HS-5 (cell line): ENCODE measurements around the gene IGSF9.

Source experiments
- DNase-seq: peaks from one replicate; pipeline ENCODE4 v3.0.0-alpha.2; 2012; ENCODE audit warnings: low read depth

The IGSF9 gene

DNA sequence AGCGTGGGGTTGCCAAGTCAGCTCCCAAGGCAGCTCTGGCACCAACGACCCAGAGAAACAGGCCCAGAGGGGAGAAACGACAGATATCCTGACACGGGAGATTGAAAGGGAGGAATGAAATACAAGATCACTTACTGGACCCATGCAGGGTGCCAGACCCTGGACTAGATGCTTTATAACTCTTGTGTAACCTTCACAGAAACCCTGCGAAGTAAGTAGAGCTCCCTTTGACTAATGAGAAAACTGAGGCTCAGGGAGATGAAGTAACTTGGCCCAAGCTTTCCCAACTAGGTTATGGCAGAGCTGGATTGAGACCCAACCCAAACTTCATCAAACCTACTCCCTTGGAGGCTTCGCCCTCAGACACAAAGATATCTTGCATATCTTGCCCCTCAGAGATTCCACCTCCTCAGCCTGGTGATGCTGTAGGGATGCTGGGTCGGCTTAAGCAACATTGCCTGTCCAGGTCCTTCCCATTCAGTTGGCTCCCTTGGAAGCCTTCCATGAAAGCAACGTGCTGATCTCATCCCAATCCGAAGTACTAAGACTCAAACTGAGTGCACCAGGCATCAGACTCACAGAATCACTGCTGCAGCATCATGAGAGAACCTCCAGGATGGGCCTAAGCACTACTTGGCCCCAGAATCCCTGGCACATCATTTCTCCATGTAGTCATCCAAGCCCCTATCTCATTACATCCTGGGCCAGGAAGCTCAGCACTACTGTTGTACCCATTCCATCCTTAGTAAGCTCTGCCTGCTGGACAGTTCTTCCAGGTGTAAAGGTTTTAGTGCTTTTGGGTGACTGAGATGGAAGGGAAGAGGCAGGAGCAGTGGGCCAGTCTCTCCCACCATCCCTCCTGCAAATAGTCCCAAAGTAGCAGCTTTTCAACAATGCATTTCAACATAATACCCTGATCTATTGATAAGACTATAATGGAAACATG, 1.1 kb upstream of the IGSF9 start:
- DNase-seq = no peak

DNA sequence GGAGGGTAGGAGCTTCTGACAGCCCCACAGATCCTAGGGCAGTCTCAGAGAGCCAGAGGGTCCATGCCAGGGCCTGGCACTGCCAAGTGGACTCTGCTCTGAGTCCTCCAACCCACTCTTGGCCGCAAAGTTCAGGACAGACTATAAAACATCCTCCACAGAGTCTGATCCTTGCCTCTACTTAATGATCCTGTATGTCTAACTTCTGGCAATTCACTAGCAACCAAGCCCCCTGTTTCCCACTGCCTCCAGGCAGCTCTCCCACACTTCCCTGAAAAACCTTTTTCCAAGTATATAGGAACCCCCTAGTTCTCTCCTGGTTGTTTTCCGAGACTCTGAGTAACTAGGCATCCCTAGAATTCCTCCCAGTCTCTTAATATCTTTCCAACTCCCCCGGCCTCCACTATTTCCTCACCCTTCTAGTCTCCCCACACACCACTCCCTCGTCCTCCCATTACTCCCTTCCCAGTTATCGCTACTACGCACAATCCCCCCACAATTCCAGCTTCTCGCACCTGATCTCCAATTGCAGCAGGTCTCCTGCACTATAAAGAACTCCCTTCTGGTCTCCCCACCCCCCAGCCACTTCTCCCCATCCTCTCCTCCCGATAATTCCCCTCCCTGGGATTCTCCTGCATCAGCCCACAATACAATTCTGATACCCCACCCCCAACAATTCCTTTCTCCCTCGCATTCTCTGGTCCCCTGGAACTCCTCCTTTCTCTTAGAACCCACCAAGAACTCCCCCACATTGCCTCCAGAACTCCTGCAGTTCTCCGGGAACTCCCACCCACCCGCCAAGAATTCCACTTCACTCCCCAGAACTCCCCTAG, 574 bp downstream of the IGSF9 start:
- no peak for DNase-seq

DNA sequence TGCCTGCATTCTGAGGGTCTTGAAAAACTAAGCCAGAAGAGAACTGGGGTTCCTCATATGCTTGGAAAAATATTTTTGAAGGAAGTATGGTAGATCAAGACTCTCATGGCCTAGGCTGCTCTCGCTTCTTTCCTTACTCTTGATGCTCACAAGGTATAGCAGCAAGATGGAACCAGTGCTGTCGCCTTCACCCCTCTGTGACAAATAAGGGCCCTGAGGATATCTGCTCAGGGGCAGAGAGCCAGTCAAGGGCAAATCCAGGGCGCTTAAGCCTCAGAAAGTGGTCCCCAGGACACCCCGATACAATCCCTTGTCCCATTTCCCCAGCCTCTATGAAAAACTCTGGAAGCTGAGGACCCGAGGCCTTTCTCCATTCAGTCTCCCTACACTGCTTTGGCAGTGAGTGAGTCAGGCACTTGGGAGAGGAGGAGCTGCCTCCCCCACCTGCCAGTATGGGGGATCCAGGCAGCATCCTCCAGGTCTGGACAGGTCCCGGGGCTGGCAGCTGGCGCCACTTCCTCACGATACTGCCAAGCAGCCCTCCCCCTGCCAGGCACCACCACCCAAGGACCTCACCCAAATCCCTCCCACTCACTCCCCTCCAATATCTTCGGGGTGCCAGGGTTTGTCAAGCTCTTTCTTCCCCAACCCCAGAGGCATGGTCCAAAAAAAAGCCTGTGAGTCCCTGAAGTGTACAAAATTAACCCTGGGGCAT, 1.3 kb downstream of the IGSF9 start:
- DNase-seq = no peak

DNA sequence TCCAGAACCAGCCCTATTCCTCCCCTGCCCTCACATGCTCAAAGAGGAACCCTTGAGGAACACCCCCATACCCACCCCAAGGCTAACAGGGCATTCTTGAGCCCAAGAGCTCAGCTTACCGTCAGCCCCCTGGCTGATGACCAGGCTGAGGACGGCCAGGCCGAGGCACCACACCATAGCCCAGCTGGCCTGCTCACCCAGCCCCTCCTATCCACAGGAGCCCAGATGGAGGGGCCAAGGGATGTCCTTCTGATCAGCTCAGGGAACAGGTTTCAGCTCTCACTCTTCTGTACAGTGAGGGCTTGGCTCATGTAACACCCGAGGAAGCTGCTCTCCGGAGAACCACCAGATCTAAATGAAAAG, 2.2 kb downstream of the IGSF9 start:
- DNase-seq = no peak

DNA sequence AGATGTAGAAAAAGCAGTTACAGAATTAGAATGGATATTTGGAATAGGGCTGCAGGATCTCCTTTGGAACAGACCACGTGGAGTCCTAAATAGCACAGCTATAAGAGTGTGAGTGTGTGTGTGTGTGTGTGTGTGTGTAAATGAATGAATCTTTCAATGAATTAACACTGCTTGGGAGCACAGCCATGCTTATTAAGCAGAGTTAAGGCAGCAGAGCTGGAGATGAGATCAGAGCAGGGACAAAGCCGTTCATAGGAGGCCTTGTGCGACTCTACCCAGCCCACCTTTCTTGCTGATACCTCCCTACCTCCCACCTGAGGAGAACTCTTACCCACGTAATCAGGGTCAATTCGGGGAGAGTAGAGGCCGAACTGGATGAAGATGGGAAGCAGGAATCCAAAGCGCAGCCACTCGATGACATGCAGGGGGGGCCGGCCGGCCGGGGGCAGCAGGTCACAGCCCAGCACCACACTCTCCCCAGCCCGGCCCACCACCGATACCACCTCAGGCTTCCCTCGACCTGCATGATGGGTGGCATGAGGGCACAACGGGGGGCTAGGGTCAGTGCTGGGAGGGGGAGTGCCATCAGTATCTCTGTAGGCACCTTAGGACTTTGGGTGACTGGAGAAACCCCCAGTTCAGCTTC, 2.7 kb downstream of the IGSF9 start:
- DNase-seq = no peak

DNA sequence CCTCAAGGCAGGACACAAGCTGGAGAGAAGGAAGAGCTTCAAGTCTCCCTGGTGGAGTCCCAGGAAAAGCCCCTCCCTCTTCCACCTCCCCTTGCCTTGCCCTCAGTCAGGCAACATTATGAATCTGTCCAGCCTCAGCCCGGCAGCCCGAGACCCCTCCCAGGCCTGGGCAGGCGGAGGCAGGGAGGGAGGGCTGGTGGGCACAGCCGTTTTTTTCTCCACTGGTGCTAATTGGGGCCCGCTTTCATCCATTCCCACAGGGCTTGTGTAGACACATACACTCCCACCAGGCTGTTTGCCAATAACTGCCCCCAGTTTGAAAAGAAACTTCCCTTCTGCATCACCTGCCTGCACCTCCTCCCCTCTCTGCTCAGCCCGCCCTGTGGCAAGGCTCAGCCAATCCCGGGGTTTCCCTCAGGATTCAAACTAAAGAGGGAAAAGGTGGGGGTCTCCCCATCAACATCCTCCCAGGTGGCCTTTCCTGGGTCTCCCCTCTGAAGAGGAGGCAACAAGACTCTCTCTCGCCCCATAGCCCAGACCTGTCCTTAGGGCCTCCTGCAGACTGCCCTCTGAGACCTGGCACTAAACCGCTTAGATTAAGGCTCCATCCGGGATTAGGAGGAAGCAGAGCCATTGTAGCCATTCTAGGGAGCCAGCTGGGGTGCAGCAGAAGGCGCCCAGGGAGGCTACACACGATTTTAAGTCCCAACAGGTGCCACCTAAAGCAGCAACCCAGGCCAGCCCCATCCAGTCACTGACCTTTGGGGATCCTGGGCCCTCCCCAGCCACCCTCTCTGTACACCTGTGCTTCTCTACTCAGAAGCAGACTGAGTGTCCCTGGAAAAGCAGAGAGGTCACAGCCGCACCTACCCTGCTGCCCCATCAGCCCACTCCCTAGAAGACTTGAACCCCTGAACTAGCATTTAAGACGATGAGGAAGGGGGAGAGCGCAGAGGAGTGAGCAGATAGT, 3.5 kb downstream of the IGSF9 start:
- DNase-seq = no peak

DNA sequence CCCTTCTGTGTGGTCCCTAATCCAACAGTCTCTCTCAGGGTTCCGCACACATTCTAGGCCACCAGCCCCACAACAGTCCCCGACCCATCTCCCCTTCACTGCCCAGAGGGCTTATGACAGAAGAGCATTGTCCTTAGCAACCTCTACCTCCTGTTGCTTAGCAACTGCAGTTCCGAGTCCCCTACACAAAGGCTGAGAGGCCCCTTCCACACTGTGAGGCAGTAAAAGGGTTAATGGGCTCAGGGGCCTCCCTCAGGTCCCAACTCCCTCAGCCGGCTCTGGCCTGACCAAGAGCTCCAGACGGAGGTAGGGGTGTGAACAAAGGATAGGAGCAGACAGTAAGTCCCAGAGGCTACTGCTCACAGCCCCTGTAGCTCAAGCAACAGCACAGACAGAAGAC, 4.3 kb downstream of the IGSF9 start:
- DNase-seq = no peak

DNA sequence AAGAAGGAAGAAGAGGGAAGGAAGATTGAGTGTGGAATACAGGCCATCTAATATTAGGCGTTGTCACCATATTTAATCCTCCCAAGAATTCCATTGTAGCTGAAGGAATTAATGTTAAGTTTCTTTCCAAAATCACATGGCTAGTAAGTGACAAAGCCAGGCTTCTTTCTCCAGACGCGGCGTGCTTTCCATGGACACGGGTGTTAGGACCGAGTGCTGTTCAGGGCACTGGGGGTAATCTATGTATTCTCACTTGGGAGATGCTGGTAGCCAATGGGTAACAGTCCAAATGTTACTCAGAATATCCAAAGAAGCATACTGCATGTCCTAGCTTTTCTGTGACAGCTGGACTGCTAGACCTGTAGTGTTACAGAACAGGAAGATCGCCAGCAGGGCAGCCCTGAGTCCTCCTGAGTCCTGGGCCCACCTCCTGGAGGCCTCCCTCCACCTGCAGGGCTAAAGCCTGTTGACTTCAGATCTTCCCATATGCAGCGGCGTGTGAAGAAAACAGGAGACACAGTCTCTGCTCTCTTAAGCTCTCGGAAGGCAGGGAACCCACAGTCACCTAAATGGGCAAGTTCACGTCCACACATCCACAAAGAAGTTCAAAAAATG, 5.3 kb downstream of the IGSF9 start:
- no peak for DNase-seq

DNA sequence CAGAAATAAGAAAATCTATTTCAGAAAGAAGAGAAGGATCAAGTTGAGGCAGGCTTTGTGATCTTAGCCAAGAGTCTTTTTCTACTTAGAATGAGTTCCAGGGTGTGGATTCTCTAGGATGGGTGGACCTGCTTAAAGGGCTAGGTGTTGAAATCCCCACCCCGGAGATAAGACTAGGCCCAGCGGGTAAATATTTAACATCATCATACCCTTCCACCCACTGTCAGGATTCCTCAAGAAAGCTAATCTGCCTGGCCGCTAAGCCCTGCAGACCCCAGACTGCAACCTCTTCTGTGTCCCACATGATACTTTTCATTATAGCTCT, 5.8 kb downstream of the IGSF9 start:
- DNase-seq = no peak

DNA sequence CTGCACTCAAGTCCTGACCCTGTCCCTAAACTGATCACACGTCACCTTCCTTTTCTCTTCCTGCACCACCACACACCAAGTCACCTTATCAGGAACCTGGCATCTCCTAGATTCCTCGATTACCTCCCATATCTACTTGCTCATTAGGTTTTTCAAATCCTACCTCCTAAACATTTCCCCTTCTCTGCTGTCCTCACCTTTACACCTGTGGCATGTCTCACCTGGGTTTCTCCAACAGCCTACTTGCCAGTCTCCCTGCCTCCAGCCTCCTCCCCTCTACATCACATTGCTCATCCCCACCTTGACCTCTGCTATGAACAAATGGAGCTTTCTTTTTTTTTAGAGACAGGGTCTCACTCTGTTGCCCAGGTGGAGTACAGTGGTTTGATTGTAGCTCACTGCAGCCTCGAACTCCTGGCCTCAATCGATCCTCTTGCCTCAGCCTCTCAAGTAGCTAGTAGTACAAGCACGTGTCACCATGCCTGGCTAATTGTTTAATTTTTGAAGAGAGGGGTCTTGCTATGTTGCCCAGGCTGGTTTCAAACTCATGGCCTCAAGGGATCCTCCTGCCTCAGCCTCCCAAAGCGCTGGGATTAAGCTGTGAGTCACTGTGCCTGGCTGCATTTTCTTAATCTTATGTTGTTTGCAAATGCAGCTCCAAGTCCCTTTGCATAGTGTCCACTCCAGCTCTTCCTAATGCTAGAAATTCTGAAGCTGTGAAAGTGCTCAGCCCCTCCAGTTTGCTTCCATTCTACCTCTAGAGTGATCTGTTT, 6.3 kb downstream of the IGSF9 start:
- no peak for DNase-seq

DNA sequence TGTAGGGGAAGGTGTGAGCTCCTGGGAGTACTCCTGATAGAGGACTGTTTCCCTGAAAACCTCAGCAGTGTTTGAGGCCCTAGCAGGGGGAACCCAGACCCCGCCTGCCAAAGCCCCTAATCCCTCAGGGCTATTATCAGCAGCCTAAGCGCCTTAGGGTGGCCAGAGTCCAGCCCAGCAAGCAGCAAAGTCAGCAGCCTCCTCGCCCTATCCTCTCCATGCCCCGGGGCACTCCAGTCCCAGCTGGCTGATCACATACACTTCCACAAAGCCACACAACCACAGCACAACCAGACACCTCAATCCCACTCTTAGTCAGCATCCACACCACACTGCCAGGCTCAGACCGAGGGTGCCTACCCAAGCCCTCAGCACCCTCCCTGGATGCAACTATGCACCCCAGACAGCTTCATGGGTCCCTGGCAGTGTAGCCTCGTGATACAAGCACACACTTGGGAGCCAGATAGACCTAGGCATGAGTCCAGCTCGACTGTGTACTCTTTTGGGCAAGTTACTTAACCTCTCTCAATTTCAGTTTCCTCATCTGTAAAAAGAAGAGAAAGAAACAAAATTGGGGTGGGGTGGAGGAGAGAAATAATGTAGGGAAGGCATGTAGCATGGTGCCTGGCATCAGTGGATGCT, 7.1 kb downstream of the IGSF9 start:
- no peak for DNase-seq

DNA sequence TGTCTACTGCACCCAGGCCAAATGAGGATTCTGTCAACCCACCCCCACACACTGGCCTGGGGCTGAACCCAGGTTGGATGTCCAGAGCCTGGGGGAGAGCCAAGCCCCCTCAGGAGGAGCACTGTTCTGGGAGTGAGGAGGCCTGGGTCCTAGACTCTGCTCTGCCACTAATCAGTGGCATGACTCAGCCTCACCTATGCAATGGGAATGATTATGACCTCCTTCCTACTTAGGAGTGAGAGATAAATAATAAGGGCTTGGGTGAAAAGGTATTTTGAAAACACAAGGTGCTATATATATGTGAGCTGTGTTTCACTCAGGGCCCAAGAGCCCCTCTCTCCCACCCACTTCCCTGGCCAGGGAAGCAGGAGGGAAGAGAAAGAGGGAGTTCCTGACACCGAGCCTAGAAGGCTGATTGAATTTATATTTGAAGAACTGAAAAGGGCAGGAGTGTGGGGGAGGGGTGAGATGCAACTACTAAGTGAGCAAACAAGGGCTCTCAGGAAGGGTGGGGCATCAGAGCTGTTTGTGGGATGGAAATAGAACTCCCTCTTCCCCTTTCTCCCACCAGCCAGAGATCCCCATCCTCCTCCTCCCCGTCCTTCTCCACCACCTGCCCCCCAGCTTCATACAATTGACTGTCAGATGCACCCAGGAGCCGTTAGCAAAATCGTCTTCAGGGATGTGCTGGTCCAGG, 8.2 kb downstream of the IGSF9 start:
- no peak for DNase-seq

DNA sequence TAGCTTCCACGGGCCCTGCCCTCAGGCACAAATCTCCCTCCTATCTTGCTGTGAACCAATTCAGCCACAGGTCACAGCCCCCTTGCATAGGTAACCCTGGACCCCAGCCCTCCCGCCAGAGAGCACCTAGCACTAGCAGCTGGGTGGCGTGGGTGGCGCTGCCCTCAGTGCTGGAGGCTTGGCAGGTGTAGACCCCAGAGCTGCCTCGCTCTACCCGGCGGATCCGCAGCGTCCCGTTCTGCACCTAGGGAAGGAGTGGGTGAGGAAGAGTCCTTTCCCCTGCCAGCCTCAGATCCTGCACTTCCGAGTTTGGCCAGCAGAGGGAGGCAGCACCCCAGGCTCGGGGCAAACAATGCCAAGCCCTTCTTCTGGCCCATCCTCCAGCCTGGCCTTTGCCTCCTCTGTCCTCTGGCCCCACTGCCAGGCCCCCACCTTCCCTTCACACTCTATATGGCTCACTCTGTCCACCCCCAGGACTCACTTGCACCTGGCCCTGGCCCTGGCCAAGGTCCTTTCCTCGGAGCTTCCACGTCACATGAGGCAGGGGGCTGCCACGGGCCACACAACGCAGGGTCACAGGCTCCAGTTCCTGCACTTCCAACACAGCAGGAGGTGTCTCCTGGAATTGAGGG, 9.0 kb downstream of the IGSF9 start:
- DNase-seq = no peak

DNA sequence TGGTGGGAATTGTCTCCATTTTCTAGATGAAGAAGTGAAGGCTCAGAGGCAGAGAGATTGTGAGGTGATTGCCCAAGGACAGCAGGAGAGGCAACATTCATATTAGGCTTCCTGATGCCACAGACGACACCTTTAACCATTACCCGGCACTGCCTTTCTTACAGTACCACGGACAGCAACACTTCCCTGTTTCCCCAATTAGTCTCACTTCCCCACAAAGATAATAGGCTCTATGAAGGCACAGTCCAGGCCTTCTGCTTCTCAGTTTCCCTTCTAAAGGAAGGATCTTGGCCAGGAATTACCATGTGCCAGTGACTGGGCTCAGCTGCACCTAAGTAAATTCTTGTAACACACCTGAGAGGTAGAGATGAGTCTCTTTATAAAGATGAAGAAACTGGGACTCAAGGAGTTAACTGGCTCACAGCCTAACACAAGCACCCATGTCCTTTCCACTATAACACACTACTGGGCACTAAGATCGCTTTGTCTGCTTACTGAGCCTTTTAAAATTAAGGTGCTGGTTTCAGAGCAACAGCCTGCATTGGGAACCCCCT, 9.6 kb downstream of the IGSF9 start:
- DNase-seq = no peak

DNA sequence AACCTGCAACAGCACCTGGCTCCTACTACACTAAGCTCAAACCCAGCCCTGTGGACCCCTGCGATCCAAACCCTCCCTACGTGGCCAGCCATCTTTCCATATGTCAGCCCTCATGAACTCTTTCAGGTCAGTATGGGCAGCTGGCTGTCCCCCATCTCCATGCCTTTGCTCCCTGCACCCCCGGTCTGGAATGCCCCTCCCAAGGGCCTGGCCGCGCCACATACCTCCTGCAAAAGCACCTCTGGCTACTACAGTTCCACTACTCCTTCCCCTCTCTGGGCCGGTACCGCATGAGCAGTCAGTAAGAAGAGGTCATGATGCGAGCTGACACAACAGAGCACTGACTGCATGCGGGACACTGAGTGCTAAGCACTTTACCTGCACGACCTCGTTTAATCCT, 10.1 kb downstream of the IGSF9 start:
- DNase-seq = no peak

DNA sequence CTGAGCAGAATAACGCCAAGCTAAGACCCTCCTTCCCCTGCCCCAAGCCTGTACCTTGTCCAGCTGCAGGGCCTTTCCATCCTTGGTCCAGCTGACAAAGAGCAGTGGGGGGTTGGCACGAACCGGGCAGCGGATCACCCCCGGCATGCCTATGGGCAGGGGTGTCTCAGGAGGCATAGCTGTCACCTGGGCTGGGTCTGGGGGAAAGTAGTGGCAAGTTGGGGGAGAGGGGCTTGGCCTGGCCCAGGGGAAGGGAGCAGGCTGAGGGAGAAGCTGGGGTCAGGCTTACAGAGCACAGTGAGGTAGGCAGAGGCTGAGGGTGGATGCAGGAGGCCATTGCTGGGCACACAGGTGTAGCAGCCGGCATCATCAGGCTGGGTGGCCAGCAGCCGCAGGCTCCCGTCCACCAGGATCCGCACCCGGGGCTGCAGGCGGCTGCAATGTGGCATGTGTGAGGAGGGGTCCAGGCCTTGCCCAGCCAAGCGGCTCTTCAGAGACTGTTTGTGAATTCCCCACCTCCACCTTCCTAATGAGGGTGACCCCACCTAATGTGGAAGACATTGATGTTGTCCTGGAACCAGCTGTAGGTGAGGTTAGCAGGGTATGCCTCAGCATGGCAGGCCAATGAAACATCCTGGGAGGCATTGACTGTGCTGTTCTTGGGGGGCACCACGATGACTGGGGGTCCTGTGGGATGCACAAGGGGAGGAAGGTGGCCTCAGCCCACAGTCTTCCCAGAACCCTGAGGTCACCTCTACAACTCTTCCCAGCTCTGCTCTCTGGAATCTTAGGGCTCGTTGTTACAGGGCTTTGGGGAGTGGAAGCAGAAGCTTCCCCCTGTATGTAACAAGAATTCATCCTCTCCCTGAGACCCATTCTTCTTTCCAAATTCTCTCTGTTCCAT, 11.0 kb downstream of the IGSF9 start:
- DNase-seq = no peak

DNA sequence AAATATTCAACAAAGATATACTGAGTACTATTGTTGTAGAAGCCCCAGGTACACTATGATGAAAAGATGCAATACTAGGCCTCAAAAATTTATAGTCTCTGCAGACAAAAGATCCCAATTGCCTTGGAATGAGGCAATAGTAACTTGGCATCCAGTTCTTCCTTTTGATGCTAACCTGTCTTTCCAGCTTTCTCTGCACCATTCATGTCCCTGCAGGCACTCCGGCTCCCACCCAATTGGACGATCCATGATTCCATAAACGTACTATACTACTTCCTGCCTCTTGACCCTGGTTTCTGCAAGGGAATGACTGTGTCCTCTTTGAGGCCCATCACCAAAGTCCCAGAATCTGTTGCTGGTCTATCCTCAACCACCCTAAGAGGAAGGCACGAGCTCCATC, 12.1 kb downstream of the IGSF9 start:
- no peak for DNase-seq
